ENCODE data around the gene SPEG. TPM values are rescaled to one million over a fixed set of nuclear protein-coding genes. Genes with fewer than 3 reads are reported as not detected.

The SPEG gene
- total RNA-seq, 1 donor from 2014 or later, result 0.05 TPM

DNA sequence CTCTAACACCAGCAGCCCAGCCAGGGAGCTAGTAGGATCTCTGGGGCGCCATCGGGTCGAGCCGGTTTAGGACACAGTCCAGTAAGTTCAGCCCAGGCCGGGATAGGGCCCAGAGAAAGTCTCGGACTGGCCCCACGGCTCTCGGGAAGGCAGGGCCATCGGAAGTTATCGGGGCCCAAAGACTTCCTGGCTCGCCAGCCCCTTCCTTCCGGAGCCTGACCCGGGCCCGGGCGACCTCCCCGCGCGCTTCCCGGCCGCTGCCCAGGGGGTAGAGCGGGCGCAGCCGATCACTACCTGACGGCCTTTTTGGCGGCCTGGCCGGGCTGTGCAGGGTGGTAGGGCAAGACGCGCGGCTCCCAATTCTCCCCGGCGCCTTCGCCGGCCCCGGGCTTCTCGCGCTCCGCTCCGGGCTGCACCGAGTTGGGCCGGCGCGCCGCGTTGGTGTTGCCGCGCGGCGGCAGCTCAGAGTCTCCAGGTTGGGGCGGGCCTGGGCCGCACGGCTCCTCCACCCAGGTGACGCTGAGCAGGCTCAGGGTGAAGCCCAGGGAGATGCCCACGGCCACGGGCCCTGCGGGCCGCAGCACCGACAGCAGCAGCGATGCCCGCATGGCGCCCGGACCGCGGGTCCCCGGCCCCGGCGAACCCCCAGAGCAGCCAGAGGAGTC, 108.4 kb downstream of the SPEG start:
- intact Hi-C loops (cut with micrococcal nuclease), result loop anchor here (1.0 to 5.0 kb wide), 16 partner anchors 9 to 1974 kb away; partner anchors contain the start of genes AAMP, ANKZF1, ATG9A and CNOT9

DNA sequence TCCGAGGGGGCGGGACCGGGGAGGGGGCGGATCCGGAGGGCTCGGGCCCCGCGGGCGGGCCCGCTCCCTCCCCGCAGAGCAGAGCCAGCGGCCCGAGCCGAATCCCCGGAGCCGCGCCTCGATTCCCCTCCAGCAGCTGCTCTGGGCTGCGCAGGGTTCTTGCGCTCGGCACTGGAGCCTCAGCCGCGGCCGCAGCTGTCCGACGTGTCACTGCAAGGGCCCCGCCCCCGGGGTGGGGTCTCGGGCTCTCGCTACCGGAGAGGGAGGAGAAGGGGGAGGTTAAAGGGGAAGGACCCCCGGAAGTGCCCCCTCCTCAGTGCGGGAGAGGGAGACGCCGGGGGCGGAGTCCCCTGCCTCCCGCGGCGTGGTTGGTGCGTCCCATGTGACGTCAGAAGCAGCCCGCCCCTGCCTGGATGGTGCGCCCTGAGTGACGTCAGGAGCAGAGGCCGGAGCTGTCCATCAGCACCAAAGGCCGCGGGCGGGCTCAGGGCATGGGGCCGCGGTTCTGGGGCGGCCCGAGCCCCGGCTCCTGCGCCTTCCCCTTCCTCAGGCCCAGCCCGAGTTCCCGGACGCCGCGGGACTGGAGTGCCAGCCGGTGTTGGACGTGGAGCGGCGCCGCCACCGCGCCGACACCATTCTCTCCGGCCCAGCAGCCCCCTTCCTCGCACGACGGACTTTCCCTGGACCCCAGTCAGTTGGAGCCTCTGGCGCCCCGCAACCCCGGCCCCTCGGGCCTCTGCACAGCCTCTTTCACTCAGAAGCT, 109.1 kb downstream of the SPEG start, which contains the start of the genes CHPF and TMEM198:
Gene CHPF, minus strand, starts transcription at position 214 of the 763 bp plus-strand sequence. CDS start 271 bp downstream, outside the sequence.
Gene TMEM198, plus strand, starts transcription at position 433 of the 763 bp plus-strand sequence. CDS start 700 bp downstream, outside the sequence.
- intact Hi-C loops (cut with micrococcal nuclease), result loop anchor here (1.0 to 5.0 kb wide), 16 partner anchors 9 to 1974 kb away; partner anchors contain the start of genes AAMP, ANKZF1, ATG9A and CNOT9

DNA sequence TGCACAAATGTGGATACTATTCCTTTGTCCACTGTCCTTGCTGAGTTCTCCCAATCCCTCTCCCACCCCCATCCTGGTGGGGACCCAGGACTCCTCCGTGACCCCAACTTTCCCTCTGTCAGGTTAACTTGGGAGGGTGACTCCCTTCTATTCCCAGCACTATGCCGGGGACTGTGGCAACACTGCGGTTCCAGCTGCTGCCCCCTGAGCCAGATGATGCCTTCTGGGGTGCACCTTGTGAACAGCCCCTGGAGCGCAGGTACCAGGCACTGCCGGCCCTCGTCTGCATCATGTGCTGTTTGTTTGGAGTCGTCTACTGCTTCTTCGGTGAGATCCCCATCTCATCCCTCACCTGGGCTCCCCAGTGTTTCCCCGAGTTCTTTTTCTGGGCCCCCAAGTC, 109.9 kb downstream of the SPEG start:
- intact Hi-C loops (cut with micrococcal nuclease), result loop anchor here (5.0 kb wide), 8 partner anchors 247 to 1973 kb away; partner anchors contain the start of genes AAMP, ANKZF1, ATG9A and CTDSP1

DNA sequence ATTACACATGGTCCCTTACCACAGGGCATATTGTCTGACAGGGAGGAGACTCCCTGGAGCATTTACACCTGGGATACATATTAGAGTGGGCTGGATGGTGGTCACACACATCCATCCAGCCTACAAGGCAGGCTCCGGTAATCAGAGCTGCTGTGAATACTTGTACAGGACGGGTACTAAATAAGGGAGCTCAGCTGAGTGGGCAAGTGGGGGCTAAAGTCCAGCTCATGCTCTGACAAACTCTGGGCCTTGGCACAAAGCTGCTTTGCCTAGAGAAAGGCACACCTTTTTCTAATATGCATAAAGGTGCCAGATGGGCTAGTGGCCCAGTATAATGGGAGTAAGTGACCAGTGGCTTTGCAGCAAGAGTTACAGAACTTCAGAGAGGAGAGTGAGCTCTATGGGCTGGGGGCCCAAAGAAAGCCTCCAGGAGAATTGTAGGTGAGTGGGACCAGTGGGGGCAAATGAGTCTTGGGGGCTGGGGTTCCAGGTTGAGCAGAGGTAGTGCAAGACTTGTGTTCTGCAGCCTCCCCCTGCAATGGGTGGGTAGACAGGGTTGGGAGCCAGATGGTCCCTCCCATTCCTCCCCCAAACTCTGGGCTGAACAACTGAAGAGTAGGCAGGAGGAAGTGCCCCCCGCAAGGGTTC, 110.8 kb downstream of the SPEG start:
- intact Hi-C loops (cut with micrococcal nuclease), result no loop called here

DNA sequence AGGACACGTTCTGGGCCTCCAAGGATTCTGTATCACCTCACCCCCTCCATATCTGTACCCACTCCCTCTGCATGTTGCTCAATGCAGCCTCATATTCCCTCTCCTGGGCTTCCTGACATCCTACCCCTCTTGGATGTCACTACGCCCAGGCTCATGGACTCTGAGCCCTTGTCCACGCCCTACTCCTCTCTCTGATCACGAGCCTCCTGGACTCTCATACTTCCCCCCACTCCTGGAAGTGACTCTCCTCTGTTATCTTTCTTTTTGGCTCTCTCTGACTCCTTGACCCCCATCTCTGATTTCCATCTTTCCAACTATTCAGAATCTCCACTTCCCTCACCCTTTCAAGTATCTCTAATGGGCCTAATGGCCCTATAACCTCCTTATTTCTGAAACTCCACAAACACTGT, 111.3 kb downstream of the SPEG start:
- intact Hi-C loops (cut with micrococcal nuclease), result no loop called here

DNA sequence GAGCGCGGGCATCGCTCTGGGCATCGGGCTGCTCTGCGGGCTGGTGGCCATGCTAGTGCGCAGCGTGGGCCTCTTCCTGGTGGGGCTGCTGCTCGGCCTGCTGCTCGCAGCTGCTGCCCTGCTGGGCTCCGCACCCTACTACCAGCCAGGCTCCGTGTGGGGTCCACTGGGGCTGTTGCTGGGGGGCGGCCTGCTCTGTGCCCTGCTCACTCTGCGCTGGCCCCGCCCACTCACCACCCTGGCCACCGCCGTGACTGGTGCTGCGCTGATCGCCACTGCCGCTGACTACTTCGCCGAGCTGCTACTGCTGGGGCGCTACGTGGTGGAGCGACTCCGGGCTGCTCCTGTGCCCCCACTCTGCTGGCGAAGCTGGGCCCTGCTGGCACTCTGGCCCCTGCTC, 113.0 kb downstream of the SPEG start:
- intact Hi-C loops (cut with micrococcal nuclease), result no loop called here

Other genes starting within 250 kb of the SPEG start
- gene ZFAND2B, start 228.1 kb upstream of the SPEG start, total RNA-seq, result 44.2 and 56.1 TPM in 2 replicates
- gene ABCB6, start 215.9 kb upstream of the SPEG start, total RNA-seq, result 22.7 and 25.5 TPM in 2 replicates
- gene ATG9A, start 205.2 kb upstream of the SPEG start, total RNA-seq, result 52.7 and 63.0 TPM in 2 replicates
- 91.4 and 91.9 TPM in 2 replicates for gene ANKZF1, start 205.0 kb upstream of the SPEG start, total RNA-seq
- 5.3 and 5.4 TPM in 2 replicates for gene GLB1L, start 189.4 kb upstream of the SPEG start, total RNA-seq
- 32.3 and 34.2 TPM in 2 replicates for gene STK16, start 189.4 kb upstream of the SPEG start, total RNA-seq
- 0.17 TPM in 1 of 2 replicates, not detected in the other for gene TUBA4B, start 181.6 kb upstream of the SPEG start, total RNA-seq
- 290 and 312 TPM in 2 replicates for gene TUBA4A, start 180.9 kb upstream of the SPEG start, total RNA-seq
- 46.7 and 53.0 TPM in 2 replicates for gene DNAJB2, start 155.5 kb upstream of the SPEG start, total RNA-seq
- not detected in 2 replicates for gene PTPRN, start 125.4 kb upstream of the SPEG start, total RNA-seq
- not detected in 2 replicates for gene RESP18, start 102.1 kb upstream of the SPEG start, total RNA-seq
- 78.3 and 81.0 TPM in 2 replicates for gene DNPEP, start 46.9 kb upstream of the SPEG start, total RNA-seq
- gene DES, start 16.5 kb upstream of the SPEG start, total RNA-seq, result not detected in 2 replicates
- gene GMPPA, start 64.0 kb downstream of the SPEG start, total RNA-seq, result 54.0 and 55.0 TPM in 2 replicates
- gene ASIC4, start 79.6 kb downstream of the SPEG start, total RNA-seq, result not detected in 2 replicates
- 19.5 and 21.1 TPM in 2 replicates for gene CHPF, start 109.0 kb downstream of the SPEG start, total RNA-seq
- gene TMEM198, start 109.2 kb downstream of the SPEG start, total RNA-seq, result 1.0 and 1.3 TPM in 2 replicates
- 0.12 and 0.25 TPM in 2 replicates for gene OBSL1, start 136.7 kb downstream of the SPEG start, total RNA-seq
- not detected in 2 replicates for gene INHA, start 137.5 kb downstream of the SPEG start, total RNA-seq
- gene STK11IP, start 163.0 kb downstream of the SPEG start, total RNA-seq, result 35.8 and 38.7 TPM in 2 replicates
- gene SLC4A3, start 192.8 kb downstream of the SPEG start, total RNA-seq, result not detected in 2 replicates